ENCODE results near the gene GPR155. TPM values are rescaled to one million over a fixed set of nuclear protein-coding genes. Genes with fewer than 3 reads are reported as not detected.

Gene GPR155
- total RNA-seq: 0.81 and 2.8 TPM in 2 replicates

GRCh38 chr2:174486563-174487107 lies at the start of gene GPR155:
Gene GPR155, minus strand, starts transcription at chr2:174487029. Its CDS starts 5,073 bp downstream, at chr2:174481956.

GRCh38 chr2:174395284-174395968 lies 91.4 kb downstream of the GPR155 start, which contains the start of gene SCRN3:
Gene SCRN3, plus strand, starts transcription at chr2:174395730. Its CDS starts 2,554 bp downstream, at chr2:174398284.

Other genes with a start within 250 kb of the GPR155 start
- gene OLA1, start 238.5 kb downstream of the GPR155 start, total RNA-seq: 72.4 and 103 TPM in 2 replicates
- gene SP9, start 152.1 kb downstream of the GPR155 start, total RNA-seq: not detected in 2 replicates
- gene SCRN3, start 91.3 kb downstream of the GPR155 start, total RNA-seq: 14.2 and 33.0 TPM in 2 replicates
- gene WIPF1, start 110.8 kb upstream of the GPR155 start, total RNA-seq: 7.3 and 18.4 TPM in 2 replicates